Mesodermal cell (in vitro differentiated cells): ENCODE results near the gene GNAO1.

ENCODE experiments used
- H3K27ac ChIP-seq: 2 replicates; pipeline ENCODE4 v1.7.0; 2013; ENCODE audit warnings: mild to moderate bottlenecking, low read depth, low read length, moderate library complexity; ENCODE audit not compliant: severe bottlenecking
- H3K36me3 ChIP-seq: 2 replicates; pipeline ENCODE4 v1.7.1; 2013; ENCODE audit warnings: mild to moderate bottlenecking, low read length, moderate library complexity; ENCODE audit not compliant: control insufficient read depth, insufficient read depth
- H3K4me1 ChIP-seq: one replicate; pipeline ENCODE4 v1.7.1; 2013; ENCODE audit warnings: mild to moderate bottlenecking, low read length; ENCODE audit not compliant: insufficient read depth, control insufficient read depth, poor library complexity, severe bottlenecking
- H3K4me3 ChIP-seq: 2 replicates; pipeline ENCODE4 v1.7.0; 2013; ENCODE audit warnings: low read length, control low read depth, mild to moderate bottlenecking; ENCODE audit not compliant: insufficient read depth, poor library complexity, severe bottlenecking; ENCODE audit errors: extremely low read depth
- H3K9me3 ChIP-seq: 2 replicates; pipeline ENCODE4 v1.7.1; 2013; ENCODE audit warnings: mild to moderate bottlenecking, low read length, moderate library complexity; ENCODE audit not compliant: control insufficient read depth
- WGBS, 2 experiments: methylation state at CpG; one replicate each; pipeline ENCODE4 v1.1.5; 2013; ENCODE audit warnings: missing lambda C conversion rate in 2 of 2; ENCODE audit not compliant: insufficient coverage in 2 of 2; 5-methylcytosine and 5-hydroxymethylcytosine counted together

GNAO1 gene

DNA sequence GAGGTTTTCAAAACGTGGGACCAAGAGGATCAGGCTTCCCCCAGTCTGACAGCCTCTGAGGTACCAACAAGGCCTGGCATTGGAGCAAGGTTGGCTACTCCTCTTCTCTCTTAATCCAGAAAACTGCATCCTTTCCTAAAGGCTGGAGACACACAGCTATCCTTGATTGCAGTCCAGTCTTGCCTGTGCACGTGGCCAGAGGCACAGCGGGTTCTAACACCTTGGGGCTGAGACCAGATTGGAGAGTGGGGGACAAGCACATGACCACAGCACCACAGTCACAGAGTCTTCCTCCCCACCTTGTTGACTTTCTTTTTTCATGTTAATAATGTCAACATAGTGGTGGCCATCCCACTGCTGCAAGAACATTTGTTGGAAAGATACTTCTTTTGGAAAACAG is 46.9 kb downstream of the GNAO1 start:
- Histone ChIP-seq H3K36me3 (no peaks in the 10 kb centered on the region), H3K27ac (no peak overlapping the region), H3K9me3 (no peaks in the 10 kb centered on the region), H3K4me1 (no peaks in the 10 kb centered on the region), H3K4me3 (no peak overlapping the region)
- 55 to 67% methylated on average over 2 to 3 of the region's 3 CpGs for WGBS, 2 experiments

- Histone ChIP-seq H3K4me3 (no peak overlapping the region), H3K4me1 (peaks cover 15% of the 10 kb centered on the region), H3K36me3 (no peaks in the 10 kb centered on the region), H3K27ac (no peak overlapping the region), H3K9me3 (no peaks in the 10 kb centered on the region)
- 78 to 100% methylated on average over 1 to 2 of the region's 2 CpGs for WGBS, 2 experiments
Observed at GRCh38 chr16:56241596-56241995, 50.3 kb downstream of the GNAO1 start.

- Histone ChIP-seq H3K4me1 (peaks cover 16% of the 10 kb centered on the region), H3K9me3 (no peaks in the 10 kb centered on the region), H3K4me3 (no peak overlapping the region), H3K27ac (no peak overlapping the region), H3K36me3 (no peaks in the 10 kb centered on the region)
- WGBS, 2 experiments = 97 to 100% methylated on average over 2 to 3 of the region's 4 CpGs
Observed at GRCh38 chr16:56242740-56243139, 51.5 kb downstream of the GNAO1 start.

DNA sequence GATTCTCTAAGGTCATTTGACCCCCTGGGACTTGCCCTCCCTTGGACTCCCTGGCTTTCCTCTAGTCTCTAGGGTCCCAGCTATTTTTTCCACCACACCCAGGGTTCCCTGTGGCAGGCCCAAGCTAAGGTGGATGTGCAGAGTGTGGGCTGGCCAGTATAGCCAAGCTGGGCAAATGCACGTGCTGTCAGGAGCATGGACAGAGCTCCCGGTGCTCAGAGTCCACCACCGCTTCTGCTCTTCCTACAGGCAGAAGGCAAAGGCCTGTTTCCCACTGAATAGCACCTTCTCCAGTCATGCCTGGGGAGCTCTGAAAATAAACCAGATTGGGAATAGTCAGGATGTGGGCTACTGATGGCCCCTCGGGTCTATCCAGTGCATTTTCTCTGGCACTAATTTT is 53.3 kb downstream of the GNAO1 start:
- Histone ChIP-seq H3K4me3 (no peak overlapping the region), H3K27ac (no peak overlapping the region), H3K4me1 (peaks cover 16% of the 10 kb centered on the region), H3K36me3 (no peaks in the 10 kb centered on the region), H3K9me3 (no peaks in the 10 kb centered on the region)
- 81 to 96% methylated on average over 3 of the region's 4 CpGs for WGBS, 2 experiments

- 79 to 96% methylated on average over 3 to 5 of the region's 6 CpGs for WGBS, 2 experiments
- no peaks in the 10 kb centered on the region for H3K9me3 ChIP-seq
- H3K4me3 ChIP-seq = no peak overlapping the region
- no peak overlapping the region for H3K27ac ChIP-seq
- H3K4me1 ChIP-seq = peaks cover 16% of the 10 kb centered on the region
- no peaks in the 10 kb centered on the region for H3K36me3 ChIP-seq
Observed at GRCh38 chr16:56245197-56245596, 53.9 kb downstream of the GNAO1 start.

DNA sequence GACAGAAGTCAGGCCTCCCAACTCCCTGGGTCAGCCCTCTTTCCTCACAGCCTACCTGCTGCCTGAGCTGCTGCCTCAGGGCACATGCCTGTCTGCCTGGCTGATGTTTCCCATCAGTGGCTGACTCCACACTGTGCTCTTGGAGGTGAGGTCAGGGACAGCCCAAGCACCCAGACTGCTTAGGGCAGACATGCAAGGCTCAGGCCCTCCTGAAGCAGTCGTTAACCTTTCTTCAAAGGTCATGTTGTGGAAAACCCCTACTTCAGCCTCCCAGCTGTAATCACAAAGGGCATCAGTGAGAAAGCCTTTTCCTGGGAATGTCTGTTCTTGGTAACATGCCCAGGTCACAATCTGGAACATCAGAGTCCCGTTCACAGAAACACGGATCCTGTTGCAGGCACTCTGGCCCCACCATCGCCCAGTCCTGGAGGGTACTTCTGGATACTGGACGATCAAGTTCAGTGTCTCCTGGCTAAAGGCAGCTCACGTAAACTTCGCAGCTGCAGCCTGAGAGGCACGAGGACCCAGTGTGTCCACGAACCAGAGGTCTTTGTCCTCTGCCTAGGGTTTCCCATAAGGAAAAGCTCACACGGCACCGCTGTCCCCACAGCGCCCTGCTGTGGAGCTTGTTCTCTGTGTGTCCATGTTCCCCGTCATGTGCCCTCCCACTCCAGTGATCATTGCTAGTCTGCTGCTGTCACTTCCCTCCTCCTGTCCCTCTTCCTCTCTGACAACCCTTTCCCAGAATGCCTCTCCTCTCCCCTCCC is 54.9 kb downstream of the GNAO1 start:
- no peaks in the 10 kb centered on the region for H3K36me3 ChIP-seq
- peak overlapping the region; percentile 42 for H3K27ac ChIP-seq
- H3K4me3 ChIP-seq = no peak overlapping the region
- no peaks in the 10 kb centered on the region for H3K9me3 ChIP-seq
- H3K4me1 ChIP-seq = peaks cover 16% of the 10 kb centered on the region
- 74 to 79% methylated on average over 13 of the region's 13 CpGs for WGBS, 2 experiments

DNA sequence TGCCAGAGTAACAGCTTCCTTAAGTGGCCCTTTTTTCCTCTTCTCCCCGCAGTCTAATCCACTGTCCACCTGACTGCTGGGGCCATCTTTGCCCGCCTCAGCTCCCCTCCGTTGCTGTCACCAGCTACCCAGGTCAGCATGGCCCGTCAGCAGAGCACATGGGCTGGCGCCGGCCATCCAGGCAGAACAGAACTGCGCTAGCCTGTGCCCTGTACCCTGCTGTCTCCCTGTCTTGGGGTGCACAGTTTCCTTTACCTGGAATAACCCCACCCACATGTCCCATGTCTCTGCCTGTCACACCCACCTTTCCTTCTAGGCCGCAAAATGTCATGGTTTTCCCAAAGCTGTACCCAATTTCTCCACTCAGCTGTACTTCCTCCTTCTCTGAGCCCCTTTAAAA is 55.7 kb downstream of the GNAO1 start:
- WGBS, 2 experiments = 96 to 98% methylated on average over 7 to 8 of the region's 8 CpGs
- H3K4me3 ChIP-seq = no peak overlapping the region
- peaks cover 16% of the 10 kb centered on the region for H3K4me1 ChIP-seq
- no peak overlapping the region for H3K27ac ChIP-seq
- H3K9me3 ChIP-seq = no peaks in the 10 kb centered on the region
- no peaks in the 10 kb centered on the region for H3K36me3 ChIP-seq

DNA sequence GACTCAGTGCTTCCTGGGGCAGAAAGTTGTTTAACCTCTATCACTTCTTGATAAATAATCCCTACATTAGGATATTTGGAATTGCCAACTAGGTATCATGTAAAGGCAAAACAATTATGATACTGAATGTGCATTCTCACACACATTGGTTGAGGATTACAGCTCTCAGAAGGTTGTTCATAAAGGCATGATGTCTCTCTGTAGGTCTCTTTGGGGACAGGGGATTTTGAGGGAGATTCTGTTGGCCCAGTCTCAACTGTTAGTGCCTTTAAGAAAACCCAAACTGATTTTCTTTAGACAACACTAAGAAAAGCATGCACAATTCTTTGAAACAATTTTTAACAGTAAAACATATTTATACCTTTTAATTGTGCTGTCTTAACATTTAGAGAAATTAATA is 56.5 kb downstream of the GNAO1 start:
- peaks cover 16% of the 10 kb centered on the region for H3K4me1 ChIP-seq
- H3K9me3 ChIP-seq = no peaks in the 10 kb centered on the region
- no peak overlapping the region for H3K27ac ChIP-seq
- no peak overlapping the region for H3K4me3 ChIP-seq
- no peaks in the 10 kb centered on the region for H3K36me3 ChIP-seq

DNA sequence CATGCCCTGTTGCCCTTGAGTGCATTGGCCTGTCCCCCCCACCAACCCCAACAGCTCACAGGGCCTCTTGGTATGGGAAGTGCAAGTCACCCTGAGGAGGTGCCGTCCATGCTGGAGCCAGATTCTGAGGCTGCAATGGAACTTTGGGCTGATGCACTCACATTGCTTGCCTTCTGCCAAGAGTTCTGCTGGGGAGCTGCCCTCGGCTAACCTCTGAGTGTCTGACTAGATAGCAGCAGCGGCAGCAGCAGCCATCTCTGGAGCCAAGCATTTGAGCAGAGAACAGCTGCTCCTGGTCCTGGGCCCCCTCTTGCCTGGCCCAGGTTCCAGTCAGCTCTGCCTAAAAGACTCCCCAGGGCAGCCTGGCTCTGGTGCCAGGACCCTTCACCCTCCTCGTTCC is 61.5 kb downstream of the GNAO1 start:
- Histone ChIP-seq H3K4me1 (no peaks in the 10 kb centered on the region), H3K36me3 (no peaks in the 10 kb centered on the region), H3K9me3 (no peaks in the 10 kb centered on the region), H3K27ac (no peak overlapping the region), H3K4me3 (no peak overlapping the region)
- 89 to 97% methylated on average over 3 to 4 of the region's 4 CpGs for WGBS, 2 experiments

DNA sequence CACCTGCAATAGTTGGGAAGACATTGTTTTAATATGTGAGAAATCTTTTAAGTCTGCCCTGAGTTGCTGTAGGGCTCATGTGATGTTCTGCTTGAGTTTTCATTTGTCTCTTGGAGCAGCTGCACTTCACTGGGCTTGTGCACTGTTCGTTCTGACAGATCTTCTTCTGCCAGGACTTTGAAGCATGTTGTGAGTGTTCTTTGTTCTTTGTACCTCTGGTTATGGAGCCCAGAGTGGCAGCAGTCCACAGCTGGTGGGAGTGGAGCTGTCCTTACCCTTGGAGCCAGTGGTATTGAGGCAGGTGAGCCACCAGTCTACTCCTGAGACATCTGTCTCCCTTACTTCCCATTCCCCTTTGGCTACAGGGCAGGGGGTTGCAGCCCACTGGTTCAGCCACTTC is 64.6 kb downstream of the GNAO1 start:
- 50% methylated on average over 1 of the region's 1 CpG; no CpG with 5 or more reads in 1 of the 2 experiments for WGBS, 2 experiments
- Histone ChIP-seq H3K27ac (no peak overlapping the region), H3K4me1 (no peaks in the 10 kb centered on the region), H3K4me3 (no peak overlapping the region), H3K9me3 (no peaks in the 10 kb centered on the region), H3K36me3 (no peaks in the 10 kb centered on the region)

DNA sequence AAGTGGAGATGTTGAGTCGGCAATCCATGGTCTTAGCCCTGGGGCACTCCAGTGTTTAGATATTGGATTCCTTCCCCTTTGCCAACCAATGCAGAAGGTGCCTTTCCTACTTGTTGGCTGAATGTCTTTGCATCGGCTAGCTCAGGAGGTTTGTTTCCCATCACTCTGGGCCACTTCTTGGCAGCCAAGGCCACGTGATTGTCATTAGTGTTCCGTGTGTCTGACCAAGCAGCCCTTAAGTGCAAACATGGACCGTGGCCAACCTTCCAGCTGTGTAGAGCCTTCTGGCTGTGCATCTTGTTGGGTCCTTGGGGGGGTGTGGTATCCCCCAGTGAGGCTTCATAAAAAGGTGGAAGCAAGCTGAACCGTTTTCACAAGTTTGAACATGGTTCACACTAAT is 66.0 kb downstream of the GNAO1 start:
- Histone ChIP-seq H3K4me3 (no peak overlapping the region), H3K4me1 (no peaks in the 10 kb centered on the region), H3K36me3 (no peaks in the 10 kb centered on the region), H3K9me3 (no peaks in the 10 kb centered on the region), H3K27ac (no peak overlapping the region)
- WGBS, 2 experiments = 95 to 100% methylated on average over 3 to 5 of the region's 6 CpGs
